Measurements from ENCODE around the gene PARD6B. TPM values are rescaled to one million over a fixed set of nuclear protein-coding genes. Genes with fewer than 3 reads are reported as not detected.

Gene PARD6B
- polyA plus RNA-seq, 1 of the 3 experiments (the other 2 are of a cell fraction), result 0.49 TPM

DNA sequence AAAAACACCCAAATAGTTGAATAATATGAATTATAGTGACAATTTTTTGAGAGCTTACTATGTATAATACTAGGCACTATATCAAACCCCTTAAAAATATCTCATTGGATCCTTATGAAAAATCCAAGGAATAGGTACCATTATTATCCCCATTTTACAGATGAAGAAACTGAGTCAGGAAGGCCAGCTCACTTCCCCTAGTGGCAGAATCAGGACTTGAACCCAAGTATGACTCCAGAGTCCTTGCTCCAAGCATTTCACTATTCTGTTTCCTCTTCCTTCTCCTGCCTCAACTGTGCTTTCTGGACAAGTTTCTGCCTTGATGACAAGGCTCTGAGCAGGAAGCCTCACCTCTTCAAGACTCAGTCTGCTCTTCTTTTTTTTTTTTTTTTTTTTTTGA is 10.8 kb upstream of the PARD6B start:
- no peaks in the 10 kb centered on the region for H3K36me3 ChIP-seq (replicated peaks in 1 of 2; ENCODE audit: control insufficient read depth in 1 of 2, insufficient read depth in 2 of 2, low read length in 1 of 2)
- H3K4me3 ChIP-seq (ENCODE audit: low read depth in 2 of 2, low read length in 1 of 2), result no peak overlapping the region
- H3K27ac ChIP-seq (ENCODE audit: low read depth in 2 of 2, low read length in 1 of 2), result no peak overlapping the region
- ChIA-PET CTCF (interaction anchor here (1.4 to 2.9 kb wide), 2 partner anchors 9 to 85 kb away, joined by 3 to 7 read pairs; no protein-coding TSS in a partner anchor), POLR2A (no interaction called here)
- H3K4me2 ChIP-seq, result no peak overlapping the region
- H3K9me2 ChIP-seq, result no peaks in the 10 kb centered on the region
- no peaks in the 10 kb centered on the region for H3K79me2 ChIP-seq (ENCODE audit: insufficient read depth)
- H3K27me3 ChIP-seq (ENCODE audit: insufficient read depth), result no peaks in the 10 kb centered on the region
- TF ChIP-seq SMC3 (IDR thresholded peaks at IDR 0.05; ENCODE audit: low read depth, low read length) (no peak), FOXM1 (IDR thresholded peaks at IDR 0.05; ENCODE audit: low read depth) (no peak), MXI1 (IDR thresholded peaks at IDR 0.05; ENCODE audit: low read depth, low read length) (no peak), MEF2A (IDR thresholded peaks at IDR 0.05; ENCODE audit: borderline replicate concordance, low read depth) (no peak), FOXJ3 (CRISPR knock-in tag; IDR thresholded peaks at IDR 0.05) (no peak), TEAD4 (IDR thresholded peaks at IDR 0.05; ENCODE audit: borderline replicate concordance, insufficient read depth) (no peak)
- TF ChIP-seq, protein P1, sequence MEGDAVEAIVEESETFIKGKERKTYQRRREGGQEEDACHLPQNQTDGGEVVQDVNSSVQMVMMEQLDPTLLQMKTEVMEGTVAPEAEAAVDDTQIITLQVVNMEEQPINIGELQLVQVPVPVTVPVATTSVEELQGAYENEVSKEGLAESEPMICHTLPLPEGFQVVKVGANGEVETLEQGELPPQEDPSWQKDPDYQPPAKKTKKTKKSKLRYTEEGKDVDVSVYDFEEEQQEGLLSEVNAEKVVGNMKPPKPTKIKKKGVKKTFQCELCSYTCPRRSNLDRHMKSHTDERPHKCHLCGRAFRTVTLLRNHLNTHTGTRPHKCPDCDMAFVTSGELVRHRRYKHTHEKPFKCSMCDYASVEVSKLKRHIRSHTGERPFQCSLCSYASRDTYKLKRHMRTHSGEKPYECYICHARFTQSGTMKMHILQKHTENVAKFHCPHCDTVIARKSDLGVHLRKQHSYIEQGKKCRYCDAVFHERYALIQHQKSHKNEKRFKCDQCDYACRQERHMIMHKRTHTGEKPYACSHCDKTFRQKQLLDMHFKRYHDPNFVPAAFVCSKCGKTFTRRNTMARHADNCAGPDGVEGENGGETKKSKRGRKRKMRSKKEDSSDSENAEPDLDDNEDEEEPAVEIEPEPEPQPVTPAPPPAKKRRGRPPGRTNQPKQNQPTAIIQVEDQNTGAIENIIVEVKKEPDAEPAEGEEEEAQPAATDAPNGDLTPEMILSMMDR (IDR thresholded peaks at IDR 0.05), result peak; percentile 14; the same call in 1 of the 2 replicates
- H4K20me1 ChIP-seq (ENCODE audit: insufficient read depth), result no peaks in the 10 kb centered on the region
- H3K4me1 ChIP-seq (ENCODE audit: control insufficient read depth in 1 of 2, insufficient read depth in 2 of 2, low read depth in 1 of 2, low read length in 1 of 2), result peaks cover 5 to 12% of the 10 kb centered on the region in 2 experiments; a peak in 3 of 4 replicates
- no peak overlapping the region for H3K9ac ChIP-seq
- H3F3A ChIP-seq (replicated peaks; ENCODE audit: insufficient read depth), result peaks cover 5% of the 10 kb centered on the region
- no peaks in the 10 kb centered on the region for H3K9me3 ChIP-seq
- no peak overlapping the region for H2AFZ ChIP-seq (ENCODE audit: low read depth)
- DNase-seq, result no peak

GRCh38 chr20:50721881-50722281 is 9.5 kb upstream of the PARD6B start:
- no peak overlapping the region for H3K27ac ChIP-seq (ENCODE audit: low read depth in 2 of 2, low read length in 1 of 2)
- H3K9ac ChIP-seq, result no peak overlapping the region
- H3K4me2 ChIP-seq, result no peak overlapping the region
- peaks cover 5% of the 10 kb centered on the region for H3F3A ChIP-seq (replicated peaks; ENCODE audit: insufficient read depth)
- H3K9me3 ChIP-seq, result no peaks in the 10 kb centered on the region
- TF ChIP-seq FOXJ3 (CRISPR knock-in tag; IDR thresholded peaks at IDR 0.05), result no peak
- TF ChIP-seq MEF2A (IDR thresholded peaks at IDR 0.05; ENCODE audit: borderline replicate concordance, low read depth), result no peak
- TF ChIP-seq, protein P1 (IDR thresholded peaks at IDR 0.05), result no peak
- no peak for TF ChIP-seq GABPA (IDR thresholded peaks at IDR 0.05; ENCODE audit: low read depth)
- TF ChIP-seq RXRA (IDR thresholded peaks at IDR 0.05; ENCODE audit: borderline replicate concordance, low read depth), result no peak
- TF ChIP-seq CHD2 (IDR thresholded peaks at IDR 0.05; ENCODE audit: low read length, partially characterized antibody), result no peak
- TF ChIP-seq REST (IDR thresholded peaks at IDR 0.05; ENCODE audit: low read depth, low read length), result no peak
- TF ChIP-seq JUND (IDR thresholded peaks at IDR 0.05), result no peak
- TF ChIP-seq NFIC (IDR thresholded peaks at IDR 0.05; ENCODE audit: borderline replicate concordance), result no peak
- no peak for TF ChIP-seq YY1 (IDR thresholded peaks at IDR 0.05; ENCODE audit: low read depth)
- no peak for TF ChIP-seq ELF1 (IDR thresholded peaks at IDR 0.05)
- TF ChIP-seq, protein P2, sequence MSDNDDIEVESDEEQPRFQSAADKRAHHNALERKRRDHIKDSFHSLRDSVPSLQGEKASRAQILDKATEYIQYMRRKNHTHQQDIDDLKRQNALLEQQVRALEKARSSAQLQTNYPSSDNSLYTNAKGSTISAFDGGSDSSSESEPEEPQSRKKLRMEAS (IDR thresholded peaks at IDR 0.05; ENCODE audit: low read depth), result no peak
- TF ChIP-seq FOXM1 (IDR thresholded peaks at IDR 0.05; ENCODE audit: low read depth), result no peak
- TF ChIP-seq SMC3 (IDR thresholded peaks at IDR 0.05; ENCODE audit: low read depth, low read length), result no peak
- TF ChIP-seq NRF1 (IDR thresholded peaks at IDR 0.05; ENCODE audit: low read depth, low read length), result no peak
- TF ChIP-seq RCOR1 (IDR thresholded peaks at IDR 0.05; ENCODE audit: low read length), result no peak
- DNase-seq, result no peak
- WGBS (ENCODE audit: low lambda C conversion rate), result 93% methylated on average over 8 of the region's 9 CpGs
- H3K36me3 ChIP-seq (replicated peaks in 1 of 2; ENCODE audit: control insufficient read depth in 1 of 2, insufficient read depth in 2 of 2, low read length in 1 of 2), result no peaks in the 10 kb centered on the region
- no peak overlapping the region for H2AFZ ChIP-seq (ENCODE audit: low read depth)
- peaks cover 5 to 13% of the 10 kb centered on the region in 2 experiments; a peak in 3 of 4 replicates for H3K4me1 ChIP-seq (ENCODE audit: control insufficient read depth in 1 of 2, insufficient read depth in 2 of 2, low read depth in 1 of 2, low read length in 1 of 2)
- H4K20me1 ChIP-seq (ENCODE audit: insufficient read depth), result no peaks in the 10 kb centered on the region
- CTCF ChIA-PET, result interaction anchor here (1.0 kb wide), 1 partner anchor 59 kb away, joined by 3 read pairs; no protein-coding TSS in a partner anchor
- H3K4me3 ChIP-seq (ENCODE audit: low read depth in 2 of 2, low read length in 1 of 2), result no peak overlapping the region
- H3K27me3 ChIP-seq (ENCODE audit: insufficient read depth), result no peaks in the 10 kb centered on the region
- no peaks in the 10 kb centered on the region for H3K79me2 ChIP-seq (ENCODE audit: insufficient read depth)
- H3K9me2 ChIP-seq, result no peaks in the 10 kb centered on the region
- POLR2A ChIA-PET, result no interaction called here
